DMS53 treated with DMSO at 0.1 percent for 48 hours (cell line): ENCODE results near the gene EYS.
"Not testable (repeated sequence)": the region's sequence is repeated elsewhere in the genome, so short reads cannot be mapped to it uniquely, and the experiment has no call there.

ENCODE experiments used
- DNase-seq: peaks from one replicate; lab custom pipeline; 2025; ENCODE audit not compliant: unreplicated experiment; lab: John Stamatoyannopoulos, UW

Gene EYS

DNA sequence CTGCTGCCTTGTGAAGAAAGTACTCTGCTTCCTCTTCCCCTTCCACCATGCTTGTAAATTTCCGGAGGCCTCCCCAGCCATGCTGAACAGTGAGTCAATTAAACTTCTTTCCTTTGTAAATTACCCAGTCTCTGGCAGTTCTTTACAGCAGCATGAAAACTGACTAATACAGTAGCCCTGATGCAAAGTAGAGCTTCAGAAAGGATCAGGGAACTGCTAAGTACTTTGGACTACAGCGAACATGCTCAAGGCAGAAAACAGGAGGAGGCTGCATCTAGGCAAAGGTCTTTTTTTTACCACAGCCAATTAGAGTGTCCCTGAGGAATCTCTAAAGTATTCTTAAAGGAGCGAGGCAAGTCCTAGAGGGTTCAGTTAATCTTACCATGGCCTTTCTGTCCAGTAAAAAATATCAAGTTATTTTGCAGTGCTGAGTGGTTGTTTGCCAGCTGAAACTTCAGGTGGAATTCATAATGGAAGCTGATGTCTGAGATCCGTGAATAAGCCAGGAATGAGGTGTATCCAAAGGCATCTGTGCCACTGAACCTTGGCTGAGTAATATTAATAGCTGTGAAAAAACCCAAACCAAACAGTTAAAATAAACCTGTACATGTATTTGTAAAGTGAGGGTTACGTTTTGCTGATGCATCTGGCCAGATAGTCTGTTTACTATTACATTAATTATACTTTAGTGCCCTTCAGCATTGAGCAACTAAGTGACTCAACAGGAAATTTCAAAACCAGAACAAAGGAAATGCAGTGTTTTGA lies 1901.0 kb downstream of the EYS start:
- peak; percentile 92 for DNase-seq

DNA sequence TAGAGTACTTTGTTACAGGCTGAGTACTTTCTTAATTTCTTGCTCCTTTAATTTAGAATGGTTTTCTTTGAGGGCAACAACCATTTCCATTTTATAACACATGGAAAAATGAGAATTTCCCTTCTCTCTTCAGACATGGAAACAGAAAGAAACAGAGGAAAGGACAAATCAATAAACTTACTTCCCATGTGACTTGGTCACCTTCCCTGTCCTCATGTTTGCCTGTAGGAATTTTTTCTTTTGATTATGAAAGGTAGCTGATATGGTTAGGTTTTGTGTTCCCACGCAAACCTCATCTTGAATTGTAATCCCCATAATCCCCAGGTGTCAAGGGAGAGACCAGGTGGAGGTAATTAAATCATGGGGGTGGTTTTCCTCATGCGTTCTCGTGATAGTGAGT lies 1901.7 kb downstream of the EYS start:
- no peak for DNase-seq

DNA sequence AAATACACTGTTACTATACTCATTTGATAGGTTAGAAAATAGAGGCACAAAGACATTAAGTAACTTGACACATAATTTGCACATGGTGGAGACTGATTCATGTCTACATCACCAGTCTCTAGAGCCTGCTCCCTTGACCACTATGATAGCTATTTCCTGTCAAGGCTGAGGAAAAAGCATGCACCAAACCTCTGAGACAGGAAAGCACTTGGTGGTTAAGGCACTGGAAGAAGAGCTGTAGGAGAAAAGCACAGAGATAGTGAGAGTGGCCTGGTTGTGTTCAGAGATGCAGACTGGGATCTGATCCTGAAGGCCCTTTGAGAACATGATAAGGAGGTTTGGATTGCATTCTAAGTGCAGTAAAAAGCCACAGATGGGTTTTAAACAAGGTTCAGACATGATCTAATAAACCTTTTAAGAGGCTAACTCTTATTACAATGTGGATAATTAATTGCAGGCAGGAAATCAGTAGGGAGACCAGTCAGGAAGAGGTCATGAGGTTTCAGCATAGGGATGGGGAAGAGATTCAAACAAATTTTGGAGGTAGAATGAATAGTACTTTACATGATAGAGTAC lies 1902.6 kb downstream of the EYS start:
- no peak for DNase-seq

DNA sequence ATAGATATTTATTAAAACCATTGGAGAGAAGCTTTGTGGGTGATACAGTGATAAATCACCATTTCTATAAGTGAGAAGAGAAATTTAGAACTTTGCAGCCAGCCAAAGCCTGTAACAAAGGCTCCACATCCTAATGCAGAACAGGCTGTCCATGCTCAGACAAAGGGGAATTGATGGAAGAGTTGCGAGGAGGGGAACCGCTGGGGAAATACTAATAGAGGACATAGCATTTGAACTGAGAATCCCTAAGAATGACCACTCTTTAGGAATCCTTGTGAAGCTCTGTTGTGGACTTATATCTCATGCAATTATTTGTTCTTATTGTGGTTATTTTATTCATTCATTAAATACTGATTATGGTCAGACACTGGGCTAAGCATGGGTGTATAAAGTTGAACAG lies 1903.7 kb downstream of the EYS start:
- no peak for DNase-seq

DNA sequence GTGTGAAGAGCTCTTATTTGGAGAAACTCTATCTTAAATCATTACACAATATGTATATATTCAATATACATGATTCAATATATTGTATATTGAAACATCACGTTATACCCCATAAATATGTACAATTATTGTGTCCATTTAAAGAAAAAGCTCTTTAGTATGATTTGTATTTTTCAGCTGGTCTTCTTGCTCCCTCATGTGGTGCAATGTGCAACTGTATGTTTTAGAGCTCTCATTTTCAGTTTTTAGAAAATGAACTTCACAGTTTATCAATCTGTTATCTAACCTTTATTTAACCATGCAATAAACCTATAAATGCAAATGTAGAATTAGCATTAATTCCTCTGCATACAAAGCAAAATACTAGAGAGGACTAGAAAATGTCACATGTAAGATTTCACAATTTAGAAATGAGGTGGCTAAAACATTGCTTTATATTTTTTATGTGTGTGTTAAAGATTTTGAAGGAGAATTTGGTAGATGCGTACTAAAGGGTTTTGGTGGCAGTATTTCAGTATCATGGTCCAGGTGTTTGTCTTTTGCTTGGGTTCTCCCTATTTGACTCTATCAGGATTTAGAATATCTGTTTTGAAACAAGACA lies 1904.3 kb downstream of the EYS start:
- peak; percentile 9 for DNase-seq

DNA sequence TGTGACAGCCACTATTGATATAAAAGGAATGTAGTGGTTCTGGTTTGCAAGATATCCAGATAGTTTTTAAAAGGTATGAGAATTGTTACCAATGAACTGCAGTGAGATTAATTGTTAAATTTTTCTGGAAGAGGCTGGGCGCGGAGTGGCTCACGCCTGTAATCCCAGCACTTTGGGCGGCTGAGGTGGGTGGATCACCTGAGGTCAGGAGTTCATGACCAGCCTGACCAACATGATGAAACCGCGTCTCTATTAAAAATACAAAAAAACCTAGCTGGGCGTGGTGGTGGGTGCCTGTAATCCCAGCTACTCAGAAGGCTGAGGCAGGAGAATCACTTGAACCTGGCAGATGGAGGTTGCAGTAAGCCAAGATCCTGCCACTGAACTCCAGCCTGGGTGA lies 1906.6 kb downstream of the EYS start:
- not testable (repeated sequence) for DNase-seq

DNA sequence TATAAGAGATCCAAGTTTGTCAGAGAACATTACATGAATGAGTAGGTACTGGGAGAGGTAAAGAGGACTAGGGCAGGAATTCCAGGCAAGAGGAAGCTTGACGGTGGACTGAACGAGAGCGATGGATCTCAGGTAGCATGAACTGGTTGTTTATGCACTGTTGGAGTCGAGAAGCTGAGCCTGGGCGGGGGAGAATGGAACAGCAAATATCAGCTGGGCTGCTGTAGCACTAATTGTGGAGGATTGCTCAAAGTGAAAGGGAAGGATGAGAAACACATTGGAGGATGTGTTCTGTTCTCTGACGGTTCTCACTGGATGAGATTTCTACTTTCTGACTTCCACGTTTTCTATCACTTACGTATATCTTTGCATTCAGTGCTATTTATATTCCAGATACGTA lies 1907.2 kb downstream of the EYS start:
- no peak for DNase-seq

DNA sequence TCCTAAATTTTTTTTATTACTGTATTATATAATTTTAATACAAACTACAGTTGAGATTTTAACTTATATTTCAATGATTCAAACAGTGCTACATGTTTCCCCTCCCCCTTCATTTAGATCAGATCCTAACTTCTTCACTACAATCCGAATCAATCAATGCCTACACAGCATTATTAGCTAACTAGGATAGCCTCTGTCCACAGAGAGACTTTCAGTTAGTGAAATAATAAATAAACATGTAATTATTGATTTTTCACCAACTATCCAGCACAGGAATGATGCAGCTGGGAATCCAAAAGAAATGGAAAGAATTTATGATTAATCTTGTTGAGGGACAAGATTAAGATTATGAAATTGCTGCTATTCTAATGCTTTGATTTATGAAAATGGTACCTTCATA lies 1907.7 kb downstream of the EYS start:
- DNase-seq, result no peak

DNA sequence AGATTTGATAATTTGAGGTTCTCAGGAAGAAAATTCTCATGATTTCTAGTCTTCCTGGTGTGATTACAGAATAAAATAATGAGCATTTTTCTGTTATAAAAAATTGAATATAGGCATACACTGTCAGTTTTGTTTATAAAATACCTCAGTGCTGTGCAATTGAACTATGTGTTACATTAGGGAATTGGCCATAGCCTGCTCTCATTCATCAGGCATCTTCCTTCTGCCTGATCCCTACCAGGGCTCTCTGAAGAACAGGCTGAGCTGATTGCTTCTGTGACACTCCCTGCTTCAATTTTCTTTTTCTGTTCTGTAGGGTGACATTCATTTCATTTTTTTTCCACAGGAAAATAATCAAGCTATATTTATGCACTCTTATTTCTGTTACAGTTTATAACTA lies 1908.6 kb downstream of the EYS start:
- no peak for DNase-seq

DNA sequence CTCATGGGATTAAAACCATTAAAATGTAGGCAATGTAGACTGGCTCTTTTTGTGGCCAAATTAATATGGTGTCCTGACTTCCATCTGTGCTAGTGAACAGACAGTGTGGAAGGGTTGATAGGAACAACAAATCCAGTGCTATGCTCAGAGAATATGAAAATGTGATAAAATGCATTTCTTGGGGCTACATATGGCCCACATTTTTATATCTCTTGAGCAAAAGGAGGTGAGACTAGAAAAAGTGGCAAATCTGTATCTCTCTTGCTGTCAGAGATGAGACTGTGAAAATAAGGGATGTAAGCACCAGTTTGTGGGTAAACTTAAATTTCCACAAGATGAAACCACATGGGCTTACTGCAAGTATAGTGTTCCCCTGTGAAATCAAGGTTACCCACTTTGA lies 1909.3 kb downstream of the EYS start:
- no peak for DNase-seq

DNA sequence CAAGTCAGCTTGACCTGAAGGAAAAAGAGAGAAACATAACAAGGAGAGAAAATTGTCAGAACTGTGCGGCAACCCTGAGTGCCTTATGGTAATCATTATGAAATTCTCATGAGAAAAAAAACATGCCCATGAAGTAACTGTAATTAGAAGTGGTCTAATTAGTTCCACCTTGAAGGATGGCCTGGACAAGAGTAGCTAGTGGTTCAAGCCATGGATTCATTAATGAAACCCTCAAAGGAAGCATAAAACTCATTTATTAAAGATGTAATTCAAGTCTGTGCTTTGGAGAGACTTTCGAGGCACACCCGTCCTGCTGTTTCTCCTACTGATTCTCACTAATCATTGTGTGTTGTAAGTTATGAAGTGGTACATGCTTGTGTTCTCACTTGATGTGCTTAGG lies 1911.2 kb downstream of the EYS start:
- no peak for DNase-seq

DNA sequence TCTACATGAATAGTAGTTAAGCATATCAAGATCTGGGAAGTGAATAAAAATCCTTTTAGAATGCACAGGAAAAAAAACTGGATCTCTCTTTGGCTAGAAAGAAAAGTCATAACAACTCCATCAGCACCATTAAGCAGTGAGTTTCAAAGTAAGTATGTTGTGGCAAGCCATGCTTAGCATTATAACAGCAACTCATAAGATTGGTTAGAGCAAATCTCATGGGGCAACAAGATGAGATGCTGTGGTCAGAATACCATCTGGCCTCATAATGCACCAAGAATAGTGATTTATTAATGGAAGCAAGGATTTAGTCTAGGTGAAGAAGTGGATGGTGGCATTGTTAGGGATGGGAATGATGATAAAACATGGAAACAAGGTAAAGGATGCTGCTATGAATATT lies 1912.0 kb downstream of the EYS start:
- no peak for DNase-seq

DNA sequence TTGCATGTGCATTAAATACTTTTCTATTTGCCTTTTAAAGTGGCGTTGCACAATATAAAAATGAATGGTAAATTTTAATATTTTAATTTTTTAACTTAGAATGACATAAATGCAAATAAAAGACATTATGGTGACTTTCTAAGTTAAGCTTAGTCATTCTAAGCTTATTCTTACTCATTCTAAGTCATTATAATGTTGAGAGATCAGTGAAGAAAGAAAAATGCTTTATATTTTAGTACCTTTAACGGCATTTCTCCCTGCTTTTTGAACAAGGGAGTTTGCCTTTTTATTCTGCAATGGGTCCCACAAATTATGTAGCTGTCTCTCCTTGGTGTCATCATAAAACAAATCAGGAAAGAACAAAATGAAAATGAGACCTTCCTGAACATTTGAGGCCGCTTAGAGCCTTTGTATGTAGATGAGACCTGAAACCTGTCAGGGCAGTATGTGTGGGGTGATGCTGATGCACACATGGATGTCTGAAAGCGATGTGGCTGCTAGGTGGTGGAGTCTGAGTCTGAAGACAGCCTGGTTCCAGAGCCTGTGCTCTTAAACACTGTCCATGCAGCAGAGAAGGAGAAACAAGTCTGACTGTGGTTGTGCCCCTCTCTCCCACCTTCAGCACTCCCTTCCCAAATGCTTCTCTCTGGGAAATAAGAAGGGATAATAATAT lies 1913.4 kb downstream of the EYS start:
- no peak for DNase-seq

DNA sequence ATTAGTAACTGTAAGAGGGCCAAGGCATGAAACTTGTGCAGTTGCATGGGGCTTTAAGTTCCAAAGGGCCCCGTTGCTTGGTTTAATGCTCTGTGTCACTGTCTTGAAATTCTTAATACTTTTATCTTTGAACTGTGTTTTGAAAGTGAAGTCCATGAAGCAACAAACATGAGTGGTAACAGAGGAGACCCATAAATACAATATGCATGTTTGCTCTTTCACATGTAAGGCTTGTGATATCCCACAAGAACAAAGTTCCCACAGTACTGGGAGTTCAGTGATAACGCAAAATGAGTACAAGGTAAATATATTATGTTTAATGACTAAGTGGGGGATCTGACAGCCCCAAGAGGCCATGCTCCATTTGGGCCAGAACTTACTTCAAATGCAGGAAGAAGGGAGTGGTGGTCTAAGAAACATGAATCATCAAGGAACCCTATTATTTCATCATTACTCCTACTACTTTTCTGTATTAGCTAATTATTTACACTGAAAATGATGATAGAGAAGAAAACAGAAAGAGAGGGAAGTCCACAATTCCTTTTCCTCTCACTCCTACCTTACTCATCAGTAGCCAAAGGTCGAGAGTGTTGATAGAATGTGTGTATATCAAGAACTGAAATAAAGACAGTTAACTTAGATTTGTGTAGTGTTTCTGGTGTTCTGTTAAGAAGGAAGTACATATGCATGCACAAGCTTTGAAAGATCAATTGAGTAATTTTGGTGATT lies 1914.1 kb downstream of the EYS start:
- no peak for DNase-seq

DNA sequence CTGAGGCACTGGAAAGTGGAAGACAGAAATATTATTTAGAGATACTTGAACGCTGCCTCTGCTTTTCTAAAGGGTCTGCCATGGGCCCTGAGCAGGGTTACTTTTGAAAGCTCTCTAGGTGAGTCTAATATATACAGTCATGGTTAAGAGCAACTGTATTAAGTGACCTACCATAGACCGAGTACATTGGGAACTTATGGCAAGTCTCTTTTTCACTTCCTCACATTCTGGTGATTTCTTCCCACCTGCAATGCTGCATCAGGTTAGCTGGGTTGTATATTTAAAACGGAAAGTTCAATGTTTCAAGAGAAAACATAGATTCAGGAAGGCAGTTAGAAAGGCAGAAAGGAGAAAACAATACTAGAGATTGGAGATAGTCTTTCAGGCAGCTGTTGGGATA lies 1916.7 kb downstream of the EYS start:
- no peak for DNase-seq

DNA sequence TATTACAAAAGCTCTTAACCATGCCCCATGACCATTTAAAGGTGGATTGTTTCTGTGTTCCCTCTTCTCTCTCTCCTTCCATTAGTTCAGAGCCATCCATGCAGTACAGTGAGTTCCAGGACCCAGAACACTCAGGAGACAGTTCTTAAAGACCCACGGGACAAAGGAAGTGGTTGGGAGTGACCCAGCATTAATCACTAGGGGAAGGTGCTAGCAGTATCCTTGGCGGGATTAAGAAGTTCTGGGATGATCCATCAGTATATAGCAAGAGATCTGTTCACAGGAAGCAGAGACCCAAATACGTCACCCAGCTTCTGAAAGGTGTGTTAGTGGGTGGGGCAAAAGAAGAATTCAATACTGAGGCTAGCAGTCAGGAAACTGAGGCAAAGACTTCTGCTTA lies 1917.3 kb downstream of the EYS start:
- DNase-seq, result no peak

DNA sequence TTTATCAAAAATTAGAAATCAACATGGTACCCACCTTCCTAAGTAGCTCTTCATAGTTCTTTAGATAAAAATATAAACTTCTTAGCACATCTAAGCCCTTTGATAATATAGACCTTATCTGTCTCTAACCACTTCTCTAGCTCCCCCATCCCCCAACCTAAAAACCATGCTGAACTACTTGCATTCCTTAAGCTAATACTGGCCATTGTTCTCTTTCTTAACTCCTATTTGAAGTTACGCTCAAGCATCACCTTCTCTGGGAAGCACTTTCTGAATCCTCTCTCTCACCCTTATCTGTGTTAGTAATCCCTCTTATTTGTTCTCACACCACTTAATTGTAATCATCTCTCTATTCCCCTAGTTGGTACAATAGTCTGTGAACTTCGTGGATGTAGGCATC lies 1918.5 kb downstream of the EYS start:
- no peak for DNase-seq

DNA sequence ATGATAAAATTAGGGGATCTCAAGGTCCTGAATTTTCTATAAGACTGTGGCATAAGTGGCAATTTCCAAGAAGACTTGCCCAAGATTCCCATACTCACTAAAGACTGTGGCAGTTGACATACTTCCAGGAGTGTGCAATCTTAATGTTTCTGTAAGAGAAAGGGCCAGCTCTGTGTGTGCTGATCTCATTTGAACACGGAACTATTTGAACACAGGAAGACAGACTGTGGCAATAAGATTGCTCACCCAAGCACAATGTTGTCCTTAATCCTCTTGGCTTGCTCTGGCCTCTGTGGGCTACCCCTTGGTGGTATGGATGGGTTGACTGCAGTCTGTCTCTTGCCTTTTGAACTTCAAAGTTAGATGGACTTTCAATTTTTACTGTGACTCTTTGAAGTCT lies 1920.0 kb downstream of the EYS start:
- no peak for DNase-seq

DNA sequence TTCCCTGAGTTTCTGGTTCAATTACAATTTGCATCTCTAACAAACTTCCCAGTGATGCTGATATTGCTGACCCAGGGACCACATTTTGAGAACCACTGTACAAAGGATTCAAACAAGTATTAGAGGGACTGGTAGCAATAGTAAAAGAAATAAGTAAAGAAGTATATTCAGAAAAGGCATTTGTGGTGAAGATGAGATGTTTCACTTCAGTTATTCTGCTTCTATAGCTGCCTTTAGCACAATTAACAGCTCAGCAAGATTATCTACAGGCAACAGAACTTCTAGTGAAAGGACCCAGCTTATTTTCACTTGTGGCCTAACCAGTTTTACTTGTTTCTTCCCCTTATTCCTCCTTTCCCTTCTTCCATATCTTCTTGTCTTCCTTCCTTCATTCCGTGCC lies 1922.0 kb downstream of the EYS start:
- DNase-seq, result peak; percentile 5

DNA sequence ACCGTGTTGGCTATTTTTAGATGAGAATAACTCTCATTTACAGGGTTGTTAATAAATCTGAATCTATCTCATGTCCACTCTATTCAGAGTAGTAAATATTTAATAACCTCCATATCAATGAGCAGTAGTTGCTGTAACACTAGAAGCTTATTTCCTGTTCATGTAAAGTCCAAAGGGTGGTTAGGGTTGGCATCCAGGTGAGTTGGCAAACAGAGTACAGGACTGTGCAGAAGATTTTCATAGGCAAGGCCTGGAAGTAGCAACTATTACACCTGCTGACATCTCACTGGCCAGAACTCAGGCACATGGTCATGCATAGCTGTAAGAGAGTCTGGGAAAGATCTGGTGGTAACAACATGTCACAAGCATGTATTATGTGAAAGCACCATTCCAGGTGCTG lies 1923.9 kb downstream of the EYS start:
- DNase-seq, result no peak

DNA sequence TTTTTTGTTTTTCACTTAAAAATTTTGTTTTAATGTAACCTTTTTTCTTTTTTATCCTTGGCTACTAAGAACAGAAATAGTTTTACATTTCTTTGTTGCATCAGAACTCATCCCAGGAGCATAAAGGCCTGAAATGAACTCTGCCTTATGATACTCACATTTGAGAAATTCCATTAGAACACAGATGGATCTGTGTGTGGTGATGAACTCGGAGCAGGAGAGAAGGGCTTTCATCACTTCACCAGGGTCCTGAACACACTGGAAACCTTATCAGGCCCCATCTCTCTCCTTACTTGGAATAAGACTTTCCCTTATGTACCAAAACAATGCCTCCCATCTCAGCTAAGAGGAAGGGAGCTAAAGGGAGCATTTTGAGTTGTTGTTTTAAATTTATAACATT lies 1932.1 kb downstream of the EYS start:
- DNase-seq, result no peak

DNA sequence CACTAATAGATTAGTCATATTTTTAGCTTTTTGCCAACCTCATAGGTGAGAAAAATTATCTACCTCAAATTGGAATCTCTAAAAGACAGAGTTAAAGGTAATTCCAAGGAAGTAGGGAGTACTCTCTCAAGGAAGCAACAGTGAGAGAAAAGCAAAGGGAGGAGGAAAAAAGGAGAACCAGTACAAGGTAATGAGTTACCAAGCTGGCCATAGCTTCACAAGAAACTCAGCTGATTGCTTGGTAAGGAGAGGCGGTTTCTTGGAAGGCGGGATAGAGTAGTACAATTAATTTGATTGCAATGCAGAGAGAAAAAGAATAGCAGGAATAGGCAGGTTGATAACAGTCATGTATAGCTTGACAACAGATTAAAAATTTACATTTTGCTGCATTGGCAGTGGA lies 1933.8 kb downstream of the EYS start:
- no peak for DNase-seq
